Activated B cell treated with CpG ODN at 0.5 μM for 24 hours (primary cell): ENCODE results near the gene LLGL2. TPM values are rescaled to one million over a fixed set of nuclear protein-coding genes. Genes with fewer than 3 reads are reported as not detected.
A peak's percentile ranks its signal among the peaks of the same experiment; 100 is the strongest.

Source experiments
- ATAC-seq: fragments of 200-7000 bp; cut with Tn5 transposase; one replicate; pipeline ENCODE4 v1.10.0; 2021; ENCODE audit warnings: low read depth, mild to moderate bottlenecking, moderate library complexity
- CTCF ChIA-PET: fragments of 350-600 bp; sonication (Branson Sonifier 250); formaldehyde crosslinking; loops from one replicate; lab custom pipeline; 2021; ENCODE audit warnings: antibody characterized with exemption; lab: Charles Lee
- POLR2A ChIA-PET: fragments of 350-600 bp; sonication (Branson Sonifier 250); formaldehyde crosslinking; loops from one replicate; lab custom pipeline; 2021; ENCODE audit warnings: antibody characterized with exemption; lab: Charles Lee
- DNase-seq: peaks from one replicate; pipeline ENCODE4 v3.0.0; 2022
- H3K27ac Mint-ChIP-seq: one replicate; pipeline ENCODE4 v1.8.0; 2020; ENCODE audit warnings: mixed read lengths
- H3K27me3 Mint-ChIP-seq: one replicate; pipeline ENCODE4 v1.8.0; 2021; ENCODE audit warnings: mixed read lengths
- H3K36me3 Mint-ChIP-seq: one replicate; pipeline ENCODE4 v1.8.0; 2021; ENCODE audit warnings: low read depth, mixed read lengths
- H3K4me1 Mint-ChIP-seq: one replicate; pipeline ENCODE4 v1.8.0; 2021; ENCODE audit warnings: mixed read lengths
- H3K4me3 Mint-ChIP-seq: one replicate; pipeline ENCODE4 v1.8.0; 2020; ENCODE audit warnings: mild to moderate bottlenecking, mixed read lengths
- H3K9me3 Mint-ChIP-seq: one replicate; pipeline ENCODE4 v1.8.0; 2020; ENCODE audit warnings: mixed read lengths
- CTCF ChIP-seq: fragments of 200-600 bp; IDR thresholded peaks from one replicate; pipeline ENCODE4 v1.8.0; 2022; ENCODE audit warnings: antibody characterized with exemption, mild to moderate bottlenecking
- intact Hi-C: fragments of 100-400 bp; cut with micrococcal nuclease; formaldehyde crosslinking; loops from one replicate; pipeline ENCODE4 v1.15.1; 2024
- total RNA-seq: library from RNA; stranded (reverse); gene quantifications from 2 replicates; pipeline ENCODE4 v1.2.3, GENCODE V29; 2022

Gene LLGL2
- total RNA-seq, 1 donor from 2014 or later, result 29.9 TPM

GRCh38 chr17:75516255-75516618, 9.3 kb upstream of the LLGL2 start, which contains the start of gene TSEN54:
Gene TSEN54 (plus strand): TSS chr17:75516528. CDS start chr17:75516561, 33 bp downstream.
- ATAC-seq, result peak; percentile 83
- H3K9me3 Mint-ChIP-seq, result no peaks in the 10 kb centered on the region
- H3K4me3 Mint-ChIP-seq, result peak within 1 kb of the TSS; percentile 82
- H3K27me3 Mint-ChIP-seq, result no peaks in the 10 kb centered on the region
- no peak for TF ChIP-seq CTCF
- ChIA-PET POLR2A (interaction anchor here (0.6 to 1.9 kb wide), 19 partner anchors 9 to 965 kb away, joined by 3 to 38 read pairs (median 4); partner anchors contain the start of genes GGA3, LLGL2, MIF4GD and MRPS7), CTCF (interaction anchor here (0.6 to 1.8 kb wide), 12 partner anchors 10 to 246 kb away, joined by 3 to 16 read pairs (median 4); partner anchors contain the start of genes LLGL2, MIF4GD, SLC25A19 and SMIM5)
- peak within 1 kb of the TSS; percentile 11 for H3K27ac Mint-ChIP-seq
- H3K4me1 Mint-ChIP-seq, result peaks cover 22% of the 10 kb centered on the region
- peaks cover 10% of the 10 kb centered on the region for H3K36me3 Mint-ChIP-seq
- DNase-seq, result peak; percentile 95
- intact Hi-C loops, result loop anchor here (1.0 to 5.0 kb wide), 9 partner anchors 9 to 244 kb away; partner anchors contain the start of genes GRB2, LLGL2, MIF4GD and SLC25A19

GRCh38 chr17:75516619-75517296, 8.7 kb upstream of the LLGL2 start:
- Mint-ChIP-seq H3K27ac (no peak overlapping the region), H3K4me1 (peaks cover 22% of the 10 kb centered on the region), H3K36me3 (peaks cover 12% of the 10 kb centered on the region), H3K4me3 (peak overlapping the region; percentile 76), H3K9me3 (no peaks in the 10 kb centered on the region), H3K27me3 (no peaks in the 10 kb centered on the region)
- ChIA-PET POLR2A (interaction anchor here (0.6 to 1.9 kb wide), 20 partner anchors 8 to 965 kb away, joined by 3 to 38 read pairs (median 4); partner anchors contain the start of genes GGA3, LLGL2, MIF4GD and MRPS7), CTCF (interaction anchor here (0.6 to 1.8 kb wide), 12 partner anchors 9 to 247 kb away, joined by 3 to 16 read pairs (median 4); partner anchors contain the start of genes LLGL2, MIF4GD, SLC25A19 and SMIM5)
- ATAC-seq (peak; percentile 11), DNase-seq (no peak)
- TF ChIP-seq CTCF, result no peak
- intact Hi-C loops, result loop anchor here (1.0 to 5.0 kb wide), 9 partner anchors 9 to 244 kb away; partner anchors contain the start of genes GRB2, LLGL2, MIF4GD and SLC25A19

GRCh38 chr17:75517297-75517865, 8.1 kb upstream of the LLGL2 start:
- H3K27ac Mint-ChIP-seq, result peak overlapping the region; percentile 11

GRCh38 chr17:75518201-75518600, 7.3 kb upstream of the LLGL2 start:
- H3K27ac Mint-ChIP-seq, result peak overlapping the region; percentile 77
- H3K4me1 Mint-ChIP-seq, result peaks cover 22% of the 10 kb centered on the region
- no peaks in the 10 kb centered on the region for H3K9me3 Mint-ChIP-seq
- peaks cover 15% of the 10 kb centered on the region for H3K36me3 Mint-ChIP-seq
- POLR2A ChIA-PET, result interaction anchor here (1.3 to 1.4 kb wide), 2 partner anchors 9 to 62 kb away, joined by 4 to 5 read pairs; partner anchors contain the start of gene TMEM94
- CTCF ChIA-PET, result no interaction called here
- no peak for DNase-seq
- H3K27me3 Mint-ChIP-seq, result no peaks in the 10 kb centered on the region
- intact Hi-C loops, result loop anchor here (5.0 kb wide), 2 partner anchors 229 to 246 kb away; partner anchors contain the start of gene MIF4GD
- no peak for ATAC-seq
- H3K4me3 Mint-ChIP-seq, result peak overlapping the region; percentile 76
- TF ChIP-seq CTCF, result no peak

More at GRCh38 chr17:75517297-75517865, 8.1 kb upstream of the LLGL2 start:
- no peak for ATAC-seq
- Mint-ChIP-seq H3K36me3 (peaks cover 14% of the 10 kb centered on the region), H3K4me1 (peaks cover 22% of the 10 kb centered on the region), H3K27me3 (no peaks in the 10 kb centered on the region), H3K9me3 (no peaks in the 10 kb centered on the region), H3K4me3 (peak overlapping the region; percentile 76)
- no peak for DNase-seq
- CTCF ChIA-PET, result interaction anchor here (1.1 to 1.8 kb wide), 2 partner anchors 116 to 246 kb away, joined by 3 to 9 read pairs; partner anchors contain the start of genes MIF4GD and SMIM5
- POLR2A ChIA-PET, result interaction anchor here (0.9 to 1.9 kb wide), 8 partner anchors 8 to 338 kb away, joined by 3 to 38 read pairs (median 5); partner anchors contain the start of genes LLGL2, TMEM94 and WBP2
- no peak for TF ChIP-seq CTCF
- intact Hi-C loops, result loop anchor here (2.0 to 5.0 kb wide), 4 partner anchors 61 to 245 kb away; partner anchors contain the start of genes GRB2, MIF4GD and TMEM94
